GM23338 (cell line): Measurements from ENCODE around the gene NCR2.

ENCODE experiments used
- CTCF ChIP-seq, 2 experiments: fragments of 200-600 bp in 1 of 2; sonication (generic) in 1 of 2; conservative IDR thresholded peaks; 2 replicates each; pipeline versions ENCODE4 v1.5.1 to v1.6.1; 2016 to 2017; ENCODE audit warnings: antibody characterized with exemption in 2 of 2, low read depth in 2 of 2, mild to moderate bottlenecking in 2 of 2, moderate library complexity in 1 of 2
- EZH2 ChIP-seq: fragments of 200-600 bp; sonication (generic); IDR thresholded peaks from one replicate; pipeline ENCODE4 v1.8.0; 2017; ENCODE audit warnings: antibody characterized with exemption, mild to moderate bottlenecking, low read depth; ENCODE audit not compliant: unreplicated experiment
- EZH2phosphoT487 ChIP-seq: fragments of 200-600 bp; sonication (generic); IDR thresholded peaks from one replicate; pipeline ENCODE4 v1.8.1; 2018; ENCODE audit warnings: antibody characterized with exemption; ENCODE audit not compliant: unreplicated experiment

GRCh38 chr6:41327177-41327576 is 8.2 kb upstream of the NCR2 start:
- TF ChIP-seq CTCF (conservative IDR thresholded peaks at IDR 0.05; ENCODE audit: low read depth in 2 of 2) (no peak), EZH2 (no peak), EZH2phosphoT487 (no peak)
